Stimulated activated CD4-positive, alpha-beta T cell treated with anti-CD3 and anti-CD28 coated beads, Interleukin-1b, Interleukin-23, amount 100 ng/mL, for 48 hours (primary cell): Measurements from ENCODE around the gene CARMIL1.
A peak's percentile ranks its signal among the peaks of the same experiment; 100 is the strongest.
"Not testable (repeated sequence)": the region's sequence is repeated elsewhere in the genome, so short reads cannot be mapped to it uniquely, and the experiment has no call there.

Source experiments
- DNase-seq: peaks from one replicate; pipeline ENCODE4 v3.0.0-alpha.2; 2020

CARMIL1 gene

GRCh38 chr6:25375125-25375524 lies 96.0 kb downstream of the CARMIL1 start:
- DNase-seq: no peak

DNA sequence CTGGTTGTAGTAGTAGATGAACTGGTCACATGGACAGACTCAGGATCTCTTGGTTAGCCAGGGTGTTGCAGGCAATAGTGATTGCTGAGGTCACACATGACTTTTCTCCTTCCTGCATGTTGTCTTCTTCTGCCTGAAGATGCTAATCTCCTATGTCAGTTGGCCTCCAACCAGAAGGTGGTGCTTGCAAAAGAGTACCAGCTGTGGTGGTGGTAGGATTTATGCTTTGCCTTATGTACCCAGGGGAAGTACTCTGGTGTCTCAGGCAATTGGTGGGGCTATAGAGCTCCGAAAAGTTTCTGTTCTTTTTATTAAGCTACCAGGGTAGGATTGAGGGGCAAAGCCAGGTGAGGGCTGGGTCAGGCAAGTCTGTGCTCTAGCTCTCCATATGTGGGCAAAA lies 98.5 kb downstream of the CARMIL1 start:
- DNase-seq: no peak

- DNase-seq: no peak
Observed at GRCh38 chr6:25381077-25381476, 101.9 kb downstream of the CARMIL1 start.

DNA sequence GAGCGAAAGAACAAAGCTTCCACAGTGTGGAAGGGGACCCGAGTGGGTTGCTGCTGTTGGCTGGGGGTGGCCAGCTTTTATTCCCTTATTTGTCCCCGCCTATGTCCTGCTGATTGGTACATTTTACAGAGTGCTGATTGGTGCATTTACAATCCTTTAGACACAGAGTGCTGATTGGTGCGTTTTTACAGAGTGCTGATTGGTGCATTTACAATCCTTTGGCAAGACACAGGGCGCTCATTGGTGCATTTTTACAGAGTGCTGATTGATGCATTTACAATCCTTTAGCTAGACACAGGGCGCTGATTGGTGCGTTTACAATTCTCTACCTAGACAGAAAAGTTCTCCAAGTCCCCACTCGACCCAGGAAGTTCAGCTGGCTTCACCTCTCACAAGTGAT lies 103.3 kb downstream of the CARMIL1 start:
- DNase-seq: not testable (repeated sequence)

DNA sequence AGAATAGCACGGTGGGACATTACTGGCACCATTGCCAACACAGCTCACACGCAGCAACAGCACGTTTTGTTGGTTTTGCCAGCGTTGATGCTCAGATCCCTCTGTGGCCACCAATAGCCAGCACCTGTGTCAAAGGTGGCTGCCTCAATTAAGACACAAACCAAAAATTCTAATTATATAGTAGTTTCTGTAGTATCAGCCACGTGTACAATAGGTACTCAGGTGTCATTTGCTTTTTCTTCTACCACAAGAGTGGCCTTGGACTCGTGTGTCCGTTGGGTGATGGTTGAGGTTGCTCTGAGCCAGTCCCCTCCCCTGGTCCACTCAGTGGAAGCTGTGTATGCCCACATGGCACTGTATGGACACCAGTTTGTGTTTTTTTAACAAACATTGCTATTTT lies 105.1 kb downstream of the CARMIL1 start:
- DNase-seq: no peak

DNA sequence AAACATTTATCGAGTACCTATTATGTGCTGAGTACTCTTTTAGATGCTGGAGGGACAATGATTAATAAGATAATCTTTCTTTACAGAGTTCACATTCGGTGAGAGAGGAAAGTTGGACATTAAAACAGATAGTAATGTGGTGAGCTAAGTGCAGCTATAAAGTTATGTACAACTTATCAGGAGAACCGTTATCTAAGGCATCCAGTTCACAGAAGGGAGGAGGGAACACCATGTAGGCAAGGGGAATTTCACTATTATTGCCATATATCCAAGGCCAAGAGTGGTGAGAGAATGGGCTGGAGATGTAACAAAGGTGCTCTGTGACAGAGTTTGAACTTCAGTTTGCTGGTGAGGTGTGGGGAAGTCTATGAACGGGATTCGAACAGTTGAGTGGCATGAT lies 105.8 kb downstream of the CARMIL1 start:
- no peak for DNase-seq

- DNase-seq: no peak
Observed at GRCh38 chr6:25387483-25387882, 108.3 kb downstream of the CARMIL1 start.

DNA sequence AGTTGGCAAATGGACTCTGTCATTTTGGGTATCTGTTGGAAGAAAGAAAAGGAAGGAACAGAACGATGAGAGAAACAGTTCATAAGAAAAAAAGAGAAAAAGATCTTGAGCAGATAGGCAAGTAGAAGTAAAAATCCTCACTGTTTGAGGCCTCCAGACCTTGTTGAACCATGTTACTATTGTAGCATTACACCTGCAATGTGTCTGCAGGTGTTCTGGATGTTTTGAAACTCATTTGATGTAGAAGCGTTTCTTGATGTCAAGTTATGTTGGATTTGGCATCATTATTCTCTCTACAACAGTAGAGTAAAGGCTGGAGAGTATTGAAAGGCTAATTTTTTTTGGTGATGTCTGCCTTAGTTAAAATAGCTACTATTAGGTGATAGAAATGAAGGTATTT lies 108.7 kb downstream of the CARMIL1 start:
- no peak for DNase-seq

DNA sequence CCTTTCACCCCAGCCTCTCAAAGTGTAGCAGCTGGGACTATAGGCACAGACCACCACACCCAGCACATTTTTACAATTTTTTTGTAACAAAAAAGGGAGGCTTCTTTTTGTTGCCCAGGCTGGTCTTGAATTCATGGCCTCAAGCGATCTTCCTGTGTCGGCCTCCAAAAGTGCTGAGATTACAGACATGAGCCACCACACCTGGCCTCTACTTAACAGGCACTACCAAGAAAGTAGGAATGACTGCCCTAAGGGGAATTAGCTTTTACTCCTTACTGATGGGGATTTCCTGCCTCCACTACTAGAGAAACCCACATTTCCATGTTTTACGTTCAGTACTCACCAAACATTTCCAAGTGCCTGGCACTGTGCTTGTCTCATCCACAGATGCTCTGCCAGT lies 109.6 kb downstream of the CARMIL1 start:
- no peak for DNase-seq

DNA sequence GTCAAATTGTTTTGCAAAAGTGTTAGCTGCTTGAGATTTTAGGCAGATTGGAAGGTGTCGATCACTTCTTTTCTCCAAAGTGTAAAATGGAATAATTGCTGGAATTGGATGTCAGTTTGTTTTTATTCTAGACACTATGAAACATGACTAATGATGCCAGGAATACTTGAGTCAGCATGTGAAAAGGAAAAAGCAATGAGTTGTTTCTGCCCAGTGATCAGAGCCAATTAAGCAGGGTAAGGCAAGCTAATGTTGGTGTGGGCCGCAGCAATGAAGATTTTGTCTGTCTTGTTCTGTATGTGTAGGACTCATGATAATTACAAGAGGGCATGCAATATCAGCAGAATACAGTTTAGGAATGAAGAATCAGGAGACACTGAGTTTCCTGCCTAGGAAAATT lies 110.3 kb downstream of the CARMIL1 start:
- DNase-seq: no peak

DNA sequence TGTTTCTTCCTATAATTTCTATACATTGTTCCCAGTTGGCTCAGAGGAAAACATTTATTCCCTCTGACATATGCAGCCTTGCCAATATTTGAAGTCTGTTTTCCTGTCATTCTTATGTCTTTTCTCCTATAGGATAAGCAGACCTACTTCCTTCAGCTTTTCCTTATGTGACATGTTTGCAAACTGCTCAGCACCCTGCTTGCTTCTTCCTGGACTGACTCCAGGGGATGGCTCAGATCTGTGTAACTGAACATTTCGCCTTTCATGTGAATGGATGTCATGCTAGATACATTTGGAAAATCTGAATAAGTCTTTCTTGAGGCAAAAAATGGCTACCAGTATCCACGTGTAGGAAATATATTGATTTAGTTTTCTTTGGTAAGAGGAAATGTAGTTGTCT lies 113.2 kb downstream of the CARMIL1 start:
- no peak for DNase-seq

- no peak for DNase-seq
Observed at GRCh38 chr6:25395731-25396130, 116.6 kb downstream of the CARMIL1 start.

- DNase-seq: no peak
Observed at GRCh38 chr6:25397406-25397805, 118.2 kb downstream of the CARMIL1 start.

DNA sequence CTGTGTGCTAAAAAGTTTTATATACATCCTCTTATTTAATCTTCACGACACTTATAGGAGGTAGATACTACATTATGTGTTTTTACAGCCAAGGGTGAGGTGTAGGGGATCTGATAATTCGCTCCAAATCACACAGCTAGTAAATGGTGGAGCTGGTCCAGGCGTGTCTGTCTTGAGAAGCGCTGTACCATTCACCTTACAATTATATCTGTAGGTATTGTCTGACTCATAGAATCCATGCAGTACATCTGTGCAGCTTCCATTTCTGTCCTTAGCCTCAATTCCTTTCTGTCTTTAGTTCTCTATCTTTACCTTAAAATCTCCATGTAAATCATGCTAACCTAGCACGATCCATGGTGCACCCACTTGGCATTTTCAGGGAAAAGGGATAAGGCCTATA lies 120.7 kb downstream of the CARMIL1 start:
- no peak for DNase-seq

GRCh38 chr6:25401711-25402110 lies 122.5 kb downstream of the CARMIL1 start:
- no peak for DNase-seq

DNA sequence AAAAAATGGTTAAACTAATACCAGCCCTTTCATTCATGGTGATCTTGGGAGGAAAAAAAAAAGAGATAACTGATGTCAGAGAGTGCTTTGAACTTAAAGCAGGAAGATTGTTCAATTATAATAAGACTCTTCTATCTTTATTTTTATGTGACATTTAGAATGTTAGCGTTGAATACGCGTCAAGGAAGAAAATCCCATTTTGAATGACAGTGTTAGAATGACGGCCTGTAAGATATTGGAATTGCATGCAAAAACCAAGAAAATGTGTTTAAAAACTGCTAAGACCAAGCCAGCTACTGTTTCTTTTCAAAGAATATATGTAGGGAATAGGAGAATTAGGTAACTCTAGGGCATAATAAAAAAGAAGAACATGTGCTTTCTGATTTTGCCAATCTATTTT lies 123.0 kb downstream of the CARMIL1 start:
- no peak for DNase-seq

DNA sequence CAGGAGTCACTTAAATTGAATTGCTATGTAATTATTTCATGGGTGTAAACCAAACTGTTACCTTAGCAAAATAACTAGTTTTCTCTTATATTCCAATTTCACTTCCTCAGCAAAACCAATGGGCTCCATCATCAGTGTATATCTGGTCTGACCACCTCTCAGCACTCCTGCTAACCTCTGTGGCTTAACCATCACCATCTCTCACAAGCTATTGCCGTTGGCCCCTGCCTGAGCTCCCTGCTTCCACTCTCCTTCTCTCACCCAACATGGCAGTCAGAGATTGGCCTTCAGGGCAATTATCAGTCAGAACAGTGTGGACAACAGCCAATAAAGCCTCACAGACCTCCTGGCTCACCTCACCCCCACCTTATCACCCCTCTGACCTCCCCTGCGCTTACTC lies 124.0 kb downstream of the CARMIL1 start:
- DNase-seq: no peak

GRCh38 chr6:25404091-25404490 lies 124.9 kb downstream of the CARMIL1 start:
- no peak for DNase-seq

DNA sequence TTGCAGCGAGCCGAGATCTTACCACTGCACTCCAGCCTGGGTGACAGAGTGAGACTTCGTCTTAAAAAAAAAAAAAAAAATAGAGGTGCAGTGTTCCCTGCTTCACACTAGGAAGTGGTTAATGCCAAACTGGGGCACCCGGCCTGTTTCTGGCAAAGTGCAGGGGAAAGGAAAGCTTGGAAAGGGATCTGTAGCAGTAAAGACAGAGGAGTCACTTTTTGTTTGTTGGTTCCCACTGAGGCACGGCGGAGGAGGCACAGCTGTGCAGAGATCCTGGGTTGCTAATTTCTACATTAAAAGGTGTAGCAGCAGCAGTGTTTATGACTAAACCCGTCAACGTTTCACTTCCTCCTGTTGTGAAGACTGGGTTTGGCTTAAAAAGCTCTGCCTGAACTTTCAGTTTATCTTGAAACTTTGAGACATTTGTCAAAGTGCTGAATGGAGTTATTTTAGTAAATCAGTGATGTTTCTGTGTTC lies 125.6 kb downstream of the CARMIL1 start:
- peak; percentile 43 for DNase-seq

GRCh38 chr6:25405442-25405841 lies 126.3 kb downstream of the CARMIL1 start:
- DNase-seq: no peak

DNA sequence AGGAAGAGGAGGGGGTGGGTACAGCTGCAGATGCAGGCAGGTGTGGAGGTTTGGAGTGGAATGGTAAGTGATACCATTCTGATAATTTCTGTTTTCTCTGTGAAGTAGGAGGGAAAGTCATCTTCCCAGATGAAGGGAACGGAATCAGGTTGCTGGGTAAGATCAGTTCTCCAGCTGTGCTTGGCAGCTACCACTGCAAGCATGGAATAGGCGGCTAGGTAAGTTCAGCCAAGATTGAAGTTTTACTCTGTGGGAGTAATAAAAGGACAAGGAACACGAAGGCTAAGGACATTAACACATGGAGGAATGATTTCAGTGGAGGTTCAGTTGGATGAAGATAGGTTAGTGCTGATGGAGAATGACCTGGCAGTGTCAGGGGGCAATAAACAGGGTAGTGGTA lies 128.3 kb downstream of the CARMIL1 start:
- DNase-seq: no peak

DNA sequence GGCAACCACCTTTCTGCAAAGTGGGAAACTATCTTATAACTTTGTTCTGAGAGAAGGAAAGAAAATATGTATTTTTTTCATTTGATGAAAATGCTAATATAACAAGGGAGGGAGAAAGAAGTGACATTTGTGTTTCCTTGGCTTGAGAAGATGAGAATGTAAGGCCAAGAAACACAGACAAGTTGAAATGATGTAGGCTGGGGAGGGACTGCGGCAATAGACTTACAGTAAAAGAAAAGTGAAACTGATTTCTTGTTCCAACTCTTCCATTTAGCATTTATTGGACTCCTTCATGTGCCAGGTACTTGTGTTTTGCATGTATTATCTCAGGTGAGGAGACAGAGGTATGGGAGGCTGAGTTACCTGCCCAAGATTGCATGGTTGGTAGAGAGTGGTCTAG lies 130.9 kb downstream of the CARMIL1 start:
- DNase-seq: no peak

DNA sequence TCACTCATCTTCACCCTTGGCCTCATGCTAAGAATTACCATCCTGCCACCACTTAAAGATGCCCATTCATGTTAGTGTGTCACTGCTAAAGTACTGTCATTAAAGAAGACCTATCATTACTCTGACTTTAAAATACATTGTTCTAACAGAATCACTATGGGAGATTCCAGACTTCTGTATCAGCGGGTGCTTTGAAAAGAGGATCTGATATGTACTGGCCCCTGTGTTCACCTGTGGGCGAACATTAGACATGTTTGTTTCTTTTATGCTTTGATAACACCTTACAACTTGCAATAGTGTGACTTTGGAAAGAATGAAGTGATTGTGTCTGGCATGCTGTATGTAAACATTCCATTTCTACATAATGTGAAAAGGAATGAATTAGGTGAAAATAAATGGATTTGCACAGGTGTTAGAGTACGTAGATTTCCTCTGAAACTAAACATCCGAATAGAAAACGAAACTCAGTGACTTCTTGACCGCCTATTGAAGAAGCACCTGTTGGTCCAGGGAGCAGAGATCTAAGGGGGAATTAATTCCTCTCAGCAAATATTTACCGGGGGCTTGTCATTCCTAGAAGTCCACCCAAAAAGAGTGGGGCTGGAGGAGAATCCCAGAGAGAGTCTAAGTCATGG lies 132.3 kb downstream of the CARMIL1 start:
- no peak for DNase-seq

GRCh38 chr6:25413207-25413905 lies 134.2 kb downstream of the CARMIL1 start:
- DNase-seq: no peak

- no peak for DNase-seq
Observed at GRCh38 chr6:25414168-25414567, 135.0 kb downstream of the CARMIL1 start.
